Glomerular endothelial cell (primary cell): ENCODE results near the gene DTX3. TPM values are rescaled to one million over a fixed set of nuclear protein-coding genes. Genes with fewer than 3 reads are reported as not detected.
"Not testable (repeated sequence)": the region's sequence is repeated elsewhere in the genome, so short reads cannot be mapped to it uniquely, and the experiment has no call there.

Experiments
- DNase-seq: peaks from one replicate; pipeline ENCODE4 v3.0.0-alpha.2; 2011; ENCODE audit warnings: low read depth, low spot score; ENCODE audit errors: extremely low read depth
- total RNA-seq: library from RNA; depleted of rRNA; stranded (reverse); fragments of >200 nt; gene quantifications from 2 replicates; pipeline ENCODE4 v1.2.3, GENCODE V29; 2015

Gene DTX3
- total RNA-seq, 1 donor from 2014 or later: 4.8 TPM

DNA sequence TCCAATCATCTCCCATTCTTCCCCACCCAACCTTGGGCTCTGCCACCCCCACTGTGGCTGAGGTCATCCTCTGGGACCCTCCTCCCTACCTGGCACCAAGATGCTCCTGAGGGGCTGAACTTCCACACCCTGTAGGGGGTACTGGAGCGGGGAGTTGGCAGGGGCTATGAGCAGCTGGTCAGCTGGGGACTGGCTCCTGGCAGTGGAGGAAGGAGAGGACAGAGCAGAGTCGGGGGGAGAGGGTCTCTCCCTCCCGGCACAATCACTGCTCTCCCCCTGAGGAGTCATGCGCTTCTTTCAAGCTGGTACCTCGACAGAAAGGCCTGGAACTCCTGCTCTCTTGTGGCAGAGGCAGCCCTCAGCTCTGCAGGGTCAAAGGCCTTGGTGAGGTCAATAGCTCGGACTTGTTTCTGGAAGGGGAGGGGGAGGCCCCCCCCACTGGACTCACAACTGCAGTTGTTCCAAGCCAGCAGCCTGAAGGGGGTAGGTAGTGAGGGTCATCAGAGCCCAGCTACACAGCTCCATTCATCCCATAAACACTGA, 26.3 kb downstream of the DTX3 start:
- DNase-seq: no peak

DNA sequence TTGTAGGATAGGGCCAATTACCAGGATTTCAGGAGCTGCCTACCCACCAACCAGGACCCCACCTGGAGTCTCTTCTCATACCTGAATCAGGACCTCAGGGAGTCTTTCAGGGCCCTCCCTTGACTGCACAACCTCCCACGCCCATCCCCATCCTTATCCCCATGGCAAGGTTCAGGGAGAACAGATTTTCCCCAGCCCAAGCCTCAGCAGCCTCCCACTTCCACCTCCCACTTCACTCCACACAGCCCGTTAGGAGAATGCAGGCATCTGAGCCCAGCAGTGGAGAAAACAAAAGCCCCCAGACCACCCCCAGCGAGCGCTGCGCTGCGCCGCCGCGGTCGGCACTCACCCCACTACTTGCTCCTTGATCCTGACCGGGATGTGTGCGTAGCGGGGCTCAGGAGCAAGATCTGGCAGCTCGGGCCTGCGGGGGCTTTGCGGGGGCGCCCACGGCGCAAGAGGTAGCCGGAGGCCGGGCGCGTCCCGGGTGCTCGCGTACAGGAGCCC, 27.0 kb downstream of the DTX3 start:
- DNase-seq: no peak

DNA sequence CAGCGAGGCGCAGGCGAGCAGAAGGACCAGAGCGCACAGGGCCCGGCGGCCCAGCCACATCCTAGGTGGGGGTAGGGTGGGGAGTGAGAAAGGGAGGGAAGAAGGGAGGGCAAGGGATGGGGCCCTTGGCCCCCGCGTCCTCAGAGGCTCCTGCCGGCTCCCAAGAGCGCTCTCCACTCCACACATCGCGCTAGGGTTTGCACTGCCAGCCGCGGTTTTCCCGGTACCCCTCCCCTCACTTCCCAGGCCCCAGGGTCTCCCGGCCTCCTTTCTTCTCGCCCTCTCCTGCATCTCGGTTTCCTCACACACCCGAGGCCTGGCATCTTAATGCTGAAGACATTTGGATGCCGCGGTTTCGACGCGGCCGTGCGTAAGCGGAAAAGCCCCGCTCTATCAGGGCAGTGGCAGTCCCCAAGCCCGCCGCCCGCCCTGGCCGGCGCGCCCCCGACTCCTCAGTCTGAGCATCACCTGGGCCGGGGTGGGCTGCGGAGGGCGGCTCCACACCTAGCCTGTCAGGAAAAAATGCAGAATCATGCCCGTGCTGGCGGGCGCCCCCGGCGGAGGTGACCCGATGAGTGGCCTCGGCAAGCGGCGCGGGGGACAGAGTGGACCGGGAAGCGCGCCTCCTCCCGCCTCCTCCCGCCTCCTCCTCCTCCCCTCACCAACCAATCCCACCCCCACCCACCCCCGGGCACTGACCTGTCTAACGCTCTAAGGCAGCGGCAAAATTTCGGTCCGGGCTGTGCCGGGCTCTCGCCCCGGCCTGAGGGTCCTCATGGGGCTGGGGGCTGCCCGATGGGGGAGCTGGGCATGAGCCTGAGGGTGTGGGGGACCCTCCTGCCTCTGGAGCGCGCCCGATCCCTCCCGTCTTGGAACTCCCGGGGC, 27.7 kb downstream of the DTX3 start:
- no peak for DNase-seq

DNA sequence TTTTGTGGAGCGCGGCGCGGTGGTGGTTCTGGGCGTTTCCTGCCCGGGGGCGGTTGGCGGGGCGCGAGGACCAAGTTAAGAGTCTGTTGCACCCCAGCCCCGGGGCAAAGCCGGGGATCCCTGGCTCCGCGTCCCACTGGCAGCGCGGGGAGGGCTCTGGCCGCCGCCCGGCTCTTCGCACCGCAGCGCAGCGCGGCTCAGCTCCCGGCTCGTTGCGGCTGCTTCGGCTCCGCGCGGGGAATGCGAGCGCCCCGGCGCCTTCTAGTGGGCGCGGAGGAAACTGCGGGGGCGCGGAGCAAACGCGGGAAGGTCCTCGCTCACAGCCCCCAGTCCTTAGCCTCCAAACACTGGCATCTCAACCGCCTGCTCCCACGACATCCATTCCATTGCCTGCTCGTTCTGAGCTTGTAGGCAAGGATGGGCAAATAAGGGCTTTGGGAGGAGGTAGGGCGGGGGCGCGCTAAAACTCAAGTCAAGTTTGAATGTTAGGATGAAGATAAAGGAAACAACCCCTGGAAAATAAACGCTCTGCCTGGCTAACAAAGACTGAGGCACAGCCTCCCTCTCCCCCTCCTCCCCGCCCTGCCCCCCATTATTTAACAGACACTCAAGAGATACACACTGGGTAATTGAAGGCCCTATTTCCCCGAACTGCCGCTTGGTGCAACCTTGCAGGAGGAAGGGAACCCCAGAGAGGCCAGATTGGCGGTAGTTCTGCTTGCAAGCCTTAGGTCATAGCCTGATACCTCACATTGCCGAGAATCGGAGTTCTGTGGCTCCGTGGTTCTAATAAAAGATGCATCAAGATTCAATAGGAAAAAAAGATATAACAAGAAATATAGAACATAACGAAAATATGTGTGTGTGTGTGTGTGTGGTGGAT, 28.6 kb downstream of the DTX3 start, which contains the start of gene B4GALNT1:
Gene B4GALNT1 (minus strand): TSS at position 244 of the 883 bp plus-strand sequence. CDS start 1,069 bp downstream, outside the sequence.
- DNase-seq: no peak

DNA sequence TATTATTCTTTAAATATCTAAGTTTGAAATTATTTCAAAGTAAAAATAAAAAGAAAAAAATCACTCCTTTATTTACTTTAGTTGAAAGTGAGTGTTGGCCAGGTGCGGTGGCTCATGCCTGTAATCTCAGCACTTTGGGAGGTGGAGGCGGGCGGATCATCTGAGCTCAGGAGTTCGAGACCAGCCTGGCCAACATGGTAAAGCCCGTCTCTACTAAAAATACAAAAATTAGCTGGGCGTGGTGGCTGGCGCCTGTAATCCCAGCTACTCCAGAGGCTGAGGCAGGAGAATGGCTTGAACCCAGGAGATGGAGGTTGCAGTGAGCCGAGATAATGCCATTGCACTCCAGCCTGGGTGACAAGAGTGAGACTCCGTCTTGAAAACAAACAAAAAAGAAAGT, 32.1 kb downstream of the DTX3 start:
- DNase-seq: not testable (repeated sequence)

DNA sequence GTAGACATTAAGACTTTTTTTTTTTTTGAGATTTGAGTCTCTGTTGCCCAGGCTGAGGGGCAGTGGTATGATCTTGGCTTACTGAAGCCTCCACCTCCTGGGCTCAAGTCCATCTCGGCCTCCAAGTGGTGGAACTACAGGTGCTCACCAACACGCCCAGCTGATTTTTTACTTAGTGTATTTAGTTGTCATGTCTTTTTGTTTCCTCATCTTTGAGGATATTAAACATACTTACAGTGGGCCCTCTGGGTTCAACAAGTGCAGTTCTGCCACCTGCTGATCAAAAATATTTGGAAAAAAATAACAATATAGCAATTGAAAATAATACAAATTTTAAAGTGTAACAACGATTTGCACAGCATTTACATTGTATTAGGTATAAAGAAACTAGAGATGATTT, 32.7 kb downstream of the DTX3 start:
- DNase-seq: no peak

DNA sequence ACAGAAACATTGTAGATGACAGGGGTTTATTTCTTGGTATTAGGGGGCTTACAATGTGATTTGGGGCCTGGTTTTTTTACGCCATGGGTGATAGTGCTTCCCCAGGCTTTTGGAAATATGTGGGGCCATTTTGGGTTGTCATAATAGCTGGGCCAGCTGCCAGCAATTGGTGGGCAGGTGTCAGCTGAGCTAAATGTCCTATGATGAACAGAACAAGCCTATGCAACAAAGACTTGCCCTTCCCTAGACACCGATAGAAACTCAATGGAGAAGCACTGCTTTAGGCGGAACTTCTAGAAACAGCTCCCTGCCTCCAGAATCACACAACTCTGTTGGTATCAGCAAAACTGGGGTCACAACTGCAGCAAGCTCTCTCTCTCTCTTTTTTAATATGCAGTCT, 33.5 kb downstream of the DTX3 start:
- DNase-seq: no peak

DNA sequence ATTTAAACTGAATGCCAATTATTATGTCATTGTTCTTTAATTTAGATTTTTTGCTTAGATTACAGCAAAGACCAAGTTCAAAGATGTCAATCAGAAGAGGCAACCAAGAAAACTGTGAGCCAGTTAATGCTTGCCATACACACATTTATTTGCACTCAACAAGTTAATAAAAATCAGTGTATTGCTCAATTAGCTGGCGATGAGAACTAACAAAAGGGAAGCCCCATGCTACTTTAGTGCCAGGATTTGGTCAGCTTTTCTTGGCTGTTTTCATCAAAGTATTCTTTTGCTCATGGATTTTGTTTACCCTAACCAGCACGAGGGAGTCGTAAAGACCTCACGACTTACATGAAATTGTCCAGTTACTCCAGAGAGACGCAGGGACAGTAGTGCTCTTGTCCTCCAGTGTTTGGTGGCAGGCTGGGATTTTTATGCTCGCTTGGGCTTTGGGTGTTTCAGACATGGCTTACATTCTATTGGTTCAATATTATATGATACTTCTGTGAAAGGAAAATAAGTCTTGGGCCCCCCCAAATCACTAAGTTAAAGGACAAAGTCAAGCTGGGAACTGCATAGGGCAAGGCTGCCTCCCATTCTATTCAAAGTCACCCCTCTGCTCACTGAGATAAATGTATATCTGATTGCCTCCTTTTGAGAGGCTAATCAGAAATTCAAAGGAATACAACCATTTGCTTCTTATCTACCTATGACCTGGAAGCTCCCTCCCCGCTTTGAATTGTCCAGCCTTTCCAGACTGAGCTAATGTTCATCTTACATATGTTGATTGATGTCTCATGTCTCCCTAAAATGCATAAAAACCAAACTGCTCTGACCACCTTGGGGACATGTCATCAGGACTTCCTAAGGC, 35.8 kb downstream of the DTX3 start:
- no peak for DNase-seq

DNA sequence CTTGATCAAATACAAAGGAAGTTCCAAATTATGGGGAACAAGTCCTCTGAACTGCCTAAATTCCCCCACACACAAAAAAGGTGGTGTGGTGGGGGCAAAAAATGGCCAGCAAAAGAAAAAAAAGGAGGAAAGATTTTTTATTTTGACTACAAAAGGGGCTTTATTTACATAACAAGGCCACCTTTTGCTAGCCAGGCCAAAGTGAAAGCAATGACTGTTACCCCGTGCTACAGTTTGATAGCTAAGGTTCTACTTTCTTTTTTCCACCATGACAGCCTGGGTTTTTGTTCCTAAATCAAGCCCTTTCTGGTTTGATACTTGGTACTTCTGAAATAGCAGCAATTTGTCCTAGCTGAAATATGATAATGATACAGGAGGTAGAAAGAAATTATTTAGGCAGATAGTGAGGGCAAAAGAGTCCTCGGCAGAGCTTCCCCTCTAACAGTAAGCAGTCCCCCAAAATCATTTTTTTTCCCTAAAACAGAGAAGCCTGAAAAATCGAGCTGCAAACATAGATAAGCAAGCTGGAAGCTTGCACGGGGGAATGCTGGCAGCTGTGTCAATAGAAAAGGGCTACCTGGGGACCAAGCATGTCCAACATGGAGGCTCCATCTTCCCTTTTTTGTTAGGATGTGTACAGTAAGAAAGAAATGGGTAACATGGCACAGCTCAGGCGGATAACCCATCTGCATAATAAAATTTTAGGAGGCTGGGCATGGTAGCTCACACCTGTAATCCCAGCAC, 37.2 kb downstream of the DTX3 start:
- DNase-seq: no peak

DNA sequence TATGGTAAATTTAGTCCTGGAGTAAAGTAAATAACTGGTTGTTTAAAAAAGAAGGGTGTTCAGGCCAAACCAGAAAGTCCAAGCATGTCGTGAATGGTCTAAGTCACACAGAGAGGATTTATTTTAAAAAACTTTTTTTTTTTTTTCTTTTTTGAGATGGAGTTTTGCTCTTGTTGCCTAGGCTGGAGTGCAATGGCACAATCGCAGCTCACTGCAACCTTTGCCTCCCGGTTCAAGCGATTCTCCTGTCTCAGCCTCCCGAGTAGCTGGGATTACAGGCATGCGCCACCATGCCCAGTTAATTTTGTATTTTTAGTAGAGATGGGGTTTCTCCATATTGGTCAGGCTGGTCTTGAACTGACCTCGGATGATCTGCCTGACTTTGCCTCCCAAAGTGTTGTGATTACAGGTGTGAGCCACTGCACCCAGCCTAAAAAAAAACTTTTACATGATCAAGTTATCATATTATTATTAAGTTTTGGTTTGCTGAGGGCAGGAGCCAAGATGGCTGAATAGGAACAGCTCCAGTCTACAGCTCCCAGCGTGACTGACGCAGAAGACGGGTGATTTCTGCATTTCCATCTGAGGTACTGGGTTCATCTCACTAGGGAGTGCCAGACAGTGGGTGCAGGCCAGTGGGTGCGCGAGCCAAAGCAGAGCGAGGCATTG, 41.5 kb downstream of the DTX3 start:
- not testable (repeated sequence) for DNase-seq

DNA sequence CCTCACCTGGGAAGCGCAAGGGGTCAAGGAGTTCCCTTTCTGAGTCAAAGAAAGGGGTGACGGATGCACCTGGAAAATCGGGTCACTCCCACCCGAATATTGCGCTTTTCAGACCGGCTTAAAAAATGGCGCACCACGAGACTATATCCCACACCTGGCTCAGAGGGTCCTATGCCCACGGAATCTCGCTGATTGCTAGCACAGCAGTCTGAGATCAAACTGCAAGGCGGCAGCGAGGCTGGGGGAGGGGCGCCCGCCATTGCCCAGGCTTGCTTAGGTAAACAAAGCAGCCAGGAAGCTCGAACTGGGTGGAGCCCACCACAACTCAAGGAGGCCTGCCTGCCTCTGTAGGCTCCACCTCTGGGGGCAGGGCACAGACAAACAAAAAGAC, 42.0 kb downstream of the DTX3 start:
- DNase-seq: not testable (repeated sequence)

DNA sequence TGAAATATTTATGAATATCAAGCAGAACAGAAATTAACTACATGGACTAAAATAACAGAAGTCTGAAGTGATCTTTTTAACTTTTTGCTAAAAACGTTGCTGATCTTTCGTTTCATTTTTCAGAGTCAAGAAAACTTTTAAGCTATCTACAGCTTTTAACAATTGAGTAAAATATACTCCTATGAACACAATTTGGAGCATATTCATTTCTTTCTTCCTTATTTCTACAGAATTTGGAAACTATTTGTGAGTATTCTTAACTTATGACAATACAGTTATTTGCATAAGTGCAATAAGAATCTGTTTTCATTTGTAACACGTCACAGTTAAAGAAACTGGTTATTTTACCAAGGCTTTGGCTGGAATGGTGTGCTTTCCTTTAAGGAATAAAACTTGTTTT, 49.4 kb downstream of the DTX3 start:
- no peak for DNase-seq

DNA sequence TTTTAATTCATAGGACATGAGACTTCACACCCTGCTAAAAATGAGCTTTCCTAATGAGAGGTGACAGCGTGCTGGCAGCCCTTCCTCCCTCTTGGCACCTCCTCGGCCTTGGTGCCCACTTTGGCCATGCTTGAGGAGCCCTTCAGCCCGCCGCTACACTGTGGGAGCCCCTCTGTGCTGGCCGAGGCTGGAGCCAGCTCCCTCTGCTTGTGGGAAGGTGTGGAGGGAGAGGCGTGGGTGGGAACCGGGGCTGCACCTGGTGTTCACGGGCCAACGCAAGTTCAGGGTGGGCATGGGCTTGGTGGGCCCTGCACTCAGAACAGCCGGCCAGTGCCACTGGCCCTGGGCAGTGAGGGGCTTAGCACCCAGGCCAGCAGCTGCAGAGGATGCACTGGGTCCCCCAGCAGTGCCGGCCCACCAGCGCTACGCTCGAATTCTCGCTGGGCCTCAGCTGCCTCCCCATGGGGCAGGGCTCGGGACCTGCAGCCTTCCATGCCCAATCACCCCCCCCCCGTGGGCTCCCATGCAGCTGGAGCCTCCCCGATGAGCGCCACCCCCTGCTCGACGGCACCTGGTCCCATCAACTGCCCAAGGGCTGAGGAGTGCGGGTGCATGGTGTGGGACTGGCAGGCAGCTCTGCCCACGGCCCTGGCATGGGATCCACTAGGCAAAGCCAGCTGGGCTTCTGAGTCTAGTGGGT, 51.1 kb downstream of the DTX3 start:
- no peak for DNase-seq

DNA sequence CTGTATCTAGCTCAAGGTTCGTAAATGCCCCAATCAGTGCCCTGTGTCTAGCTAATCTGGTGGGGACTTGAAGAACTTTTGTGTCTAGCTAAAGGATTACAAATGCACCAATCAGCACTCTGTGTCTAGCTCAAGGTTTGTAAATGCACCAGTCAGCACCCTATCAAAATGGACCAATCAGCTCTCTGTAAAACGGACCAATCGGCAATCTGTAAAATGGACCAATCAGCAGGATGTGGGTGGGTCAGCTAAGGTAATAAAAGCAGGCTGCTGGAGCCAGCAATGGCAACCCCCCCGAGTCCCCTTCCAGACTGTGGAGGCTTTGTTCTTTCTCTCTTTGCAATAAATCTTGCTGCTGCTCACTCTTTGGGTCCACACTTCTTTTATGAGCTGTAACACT, 51.8 kb downstream of the DTX3 start:
- not testable (repeated sequence) for DNase-seq

DNA sequence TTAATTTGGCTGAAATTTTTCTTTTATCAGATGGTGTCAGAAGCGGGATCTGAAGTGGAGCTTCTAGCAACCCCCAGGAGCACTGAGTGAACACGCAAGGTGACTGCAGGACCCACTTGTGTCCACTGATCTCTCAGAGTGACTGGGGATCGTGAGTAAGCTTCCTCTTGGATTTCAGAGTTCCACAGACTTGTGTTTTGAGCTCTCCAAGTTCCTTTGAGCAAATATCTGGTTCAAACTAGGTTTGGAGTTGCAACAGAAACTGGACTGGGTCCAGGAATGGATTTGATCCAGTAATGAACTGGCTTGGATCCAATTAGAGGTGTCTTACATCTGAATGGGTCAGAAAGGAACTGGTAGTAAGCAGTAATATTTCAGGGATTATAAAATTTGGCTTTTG, 53.1 kb downstream of the DTX3 start:
- DNase-seq: no peak

DNA sequence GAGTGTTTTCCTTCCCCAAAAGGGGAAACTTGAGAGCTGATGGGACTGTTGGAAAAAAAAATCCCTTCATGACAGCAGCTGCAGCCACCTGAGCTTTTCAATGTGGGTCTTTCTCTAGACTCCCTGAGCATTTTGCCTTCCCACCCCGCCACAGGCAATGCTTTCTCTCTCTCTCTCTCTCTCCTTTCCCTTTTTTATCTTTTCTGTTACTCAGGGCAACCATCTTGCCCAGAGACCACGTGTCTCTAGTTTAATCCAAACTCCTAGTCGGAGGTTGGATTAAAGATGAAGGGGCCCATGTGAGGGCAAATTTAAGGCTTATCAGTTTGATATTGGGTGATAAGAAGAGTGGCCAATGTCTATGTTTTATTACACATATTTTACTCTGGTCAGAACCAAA, 54.3 kb downstream of the DTX3 start:
- DNase-seq: no peak
